RWPE1 (cell line): ENCODE data around the gene GNL3.

Source experiments
- CTCF ChIA-PET: fragments of 350-600 bp; sonication (Branson Sonifier 250); formaldehyde crosslinking; extraction: SDS; loops from one replicate; lab custom pipeline; 2021; lab: Yijun Ruan, JAX
- POLR2A ChIA-PET: fragments of 400-600 bp; formaldehyde crosslinking; extraction: SDS; loops from one replicate; lab custom pipeline; 2020; ENCODE audit warnings: antibody characterized with exemption; ENCODE audit not compliant: low non-redundant PET; lab: Yijun Ruan, JAX
- DNase-seq: peaks from one replicate; pipeline ENCODE4 v3.0.0; 2012; ENCODE audit warnings: low spot score
- H3K27ac ChIP-seq: fragments of 450-650 bp; 2 replicates; pipeline ENCODE4 v1.5.1; 2017
- TF ChIP-seq, protein P1 (sequence below): fragments of 450-650 bp; conservative IDR thresholded peaks from 2 replicates; pipeline ENCODE4 v1.5.1; 2017; ENCODE audit warnings: low read depth, mild to moderate bottlenecking

The GNL3 gene

DNA sequence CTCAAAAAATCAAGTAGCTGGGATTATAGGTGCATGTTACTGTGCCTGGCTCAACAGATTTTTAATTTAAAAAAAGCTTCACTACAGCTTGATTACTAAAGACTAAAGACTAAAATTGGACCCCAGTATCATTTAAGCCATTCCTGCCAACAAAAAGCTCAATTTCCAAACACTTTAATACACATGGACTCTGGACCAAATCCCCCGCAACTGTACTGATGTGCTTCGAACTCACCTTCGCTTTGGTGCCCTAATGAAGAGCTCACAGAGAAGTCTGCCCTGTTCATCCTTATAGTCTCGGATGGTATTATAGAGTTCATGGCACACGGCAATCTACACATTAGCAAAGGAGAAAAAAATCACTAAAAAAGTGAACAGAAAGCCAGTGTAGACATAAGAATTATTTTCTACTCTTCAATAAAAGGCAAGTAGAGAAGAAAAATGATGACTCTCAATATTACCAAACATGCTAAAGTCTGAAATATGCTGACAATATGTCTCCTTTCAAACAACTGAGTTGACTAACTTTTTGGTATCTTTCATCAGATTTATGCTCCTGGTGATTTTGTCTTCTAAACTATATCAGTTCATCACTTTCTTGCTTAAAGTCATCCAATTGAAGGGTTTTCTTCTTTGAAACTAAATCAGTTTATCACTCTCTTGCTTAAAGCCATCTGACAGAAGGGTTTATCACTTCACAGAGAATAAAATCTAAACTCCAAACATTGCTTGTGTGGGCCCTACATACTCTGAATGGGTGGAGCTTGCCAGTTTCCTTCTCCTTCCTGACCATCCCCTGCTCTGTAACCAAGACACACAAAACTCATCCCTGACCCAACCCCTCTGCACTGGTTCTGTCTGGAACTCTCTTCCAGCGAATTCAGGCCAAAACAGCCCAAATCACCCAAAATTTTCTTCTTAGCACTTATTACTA is 7.3 kb upstream of the GNL3 start:
- CTCF ChIA-PET, result no interaction called here
- DNase-seq, result no peak
- POLR2A ChIA-PET, result no interaction called here
- H3K27ac ChIP-seq, result no peak overlapping the region
- TF ChIP-seq, protein P1, sequence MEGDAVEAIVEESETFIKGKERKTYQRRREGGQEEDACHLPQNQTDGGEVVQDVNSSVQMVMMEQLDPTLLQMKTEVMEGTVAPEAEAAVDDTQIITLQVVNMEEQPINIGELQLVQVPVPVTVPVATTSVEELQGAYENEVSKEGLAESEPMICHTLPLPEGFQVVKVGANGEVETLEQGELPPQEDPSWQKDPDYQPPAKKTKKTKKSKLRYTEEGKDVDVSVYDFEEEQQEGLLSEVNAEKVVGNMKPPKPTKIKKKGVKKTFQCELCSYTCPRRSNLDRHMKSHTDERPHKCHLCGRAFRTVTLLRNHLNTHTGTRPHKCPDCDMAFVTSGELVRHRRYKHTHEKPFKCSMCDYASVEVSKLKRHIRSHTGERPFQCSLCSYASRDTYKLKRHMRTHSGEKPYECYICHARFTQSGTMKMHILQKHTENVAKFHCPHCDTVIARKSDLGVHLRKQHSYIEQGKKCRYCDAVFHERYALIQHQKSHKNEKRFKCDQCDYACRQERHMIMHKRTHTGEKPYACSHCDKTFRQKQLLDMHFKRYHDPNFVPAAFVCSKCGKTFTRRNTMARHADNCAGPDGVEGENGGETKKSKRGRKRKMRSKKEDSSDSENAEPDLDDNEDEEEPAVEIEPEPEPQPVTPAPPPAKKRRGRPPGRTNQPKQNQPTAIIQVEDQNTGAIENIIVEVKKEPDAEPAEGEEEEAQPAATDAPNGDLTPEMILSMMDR, result no peak

DNA sequence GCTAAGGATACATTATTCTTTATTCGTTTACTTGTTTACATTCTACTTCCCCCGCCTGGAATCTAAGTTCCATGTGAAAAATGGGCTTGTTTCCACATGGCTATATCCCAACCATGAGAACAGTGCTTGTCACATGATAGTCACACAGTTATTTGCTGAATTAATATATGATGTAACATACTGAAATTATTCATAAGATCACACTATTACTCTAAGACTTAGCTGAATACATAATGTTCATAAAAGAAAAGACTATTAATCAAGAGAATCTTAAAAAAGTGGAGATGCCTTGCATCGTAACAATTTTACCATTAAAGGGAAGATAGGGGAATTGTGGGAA is 6.7 kb upstream of the GNL3 start:
- no peak overlapping the region for H3K27ac ChIP-seq
- POLR2A ChIA-PET, result no interaction called here

DNA sequence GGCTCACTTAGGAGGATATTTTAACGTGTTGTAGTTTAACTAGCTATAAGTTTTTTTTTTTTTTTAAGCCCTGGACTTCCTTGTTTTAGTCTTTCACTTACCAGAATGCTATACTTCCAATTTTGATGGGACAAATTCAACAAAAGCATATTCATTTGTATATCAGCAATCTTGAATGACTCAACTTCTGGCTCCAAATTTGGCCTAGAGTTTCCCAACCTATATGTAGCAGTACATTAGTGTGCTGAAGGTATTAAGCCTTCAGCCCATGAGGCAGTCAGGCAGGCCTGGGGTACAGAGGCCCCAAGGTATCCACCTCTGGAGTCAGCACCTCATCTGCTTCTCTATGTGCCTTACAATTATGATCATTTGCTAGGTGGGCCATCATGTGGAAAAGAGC is 6.0 kb upstream of the GNL3 start:
- CTCF ChIA-PET, result no interaction called here
- POLR2A ChIA-PET, result no interaction called here

More for the DNA sequence above, 6.7 kb upstream of the GNL3 start:
- TF ChIP-seq, protein P1, result no peak
- DNase-seq, result no peak
- CTCF ChIA-PET, result no interaction called here

DNA sequence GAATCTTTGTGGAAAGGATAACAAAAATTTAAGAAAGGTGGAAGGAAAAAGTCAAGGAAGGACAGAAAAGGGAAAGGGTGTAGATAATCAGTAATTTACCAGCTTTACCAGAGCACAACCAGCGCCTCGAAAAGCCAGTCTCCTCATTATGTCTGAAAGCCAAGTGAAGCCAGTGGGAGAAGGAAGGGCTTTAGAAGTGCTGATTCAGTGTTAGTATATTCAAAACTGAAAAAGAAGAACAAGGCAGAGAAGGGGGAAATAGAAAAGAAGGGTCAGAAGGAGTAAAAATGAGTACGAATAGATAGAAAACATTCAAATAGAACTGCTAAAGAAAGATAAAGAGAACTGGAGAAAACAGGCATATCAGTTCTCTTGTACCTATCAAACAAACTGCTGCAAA is 4.2 kb upstream of the GNL3 start:
- H3K27ac ChIP-seq, result no peak overlapping the region
- ChIA-PET CTCF (no interaction called here), POLR2A (no interaction called here)
- TF ChIP-seq, protein P1, result no peak
- no peak for DNase-seq

More for the DNA sequence above, 6.0 kb upstream of the GNL3 start:
- H3K27ac ChIP-seq, result no peak overlapping the region
- TF ChIP-seq, protein P1, result no peak
- DNase-seq, result no peak

DNA sequence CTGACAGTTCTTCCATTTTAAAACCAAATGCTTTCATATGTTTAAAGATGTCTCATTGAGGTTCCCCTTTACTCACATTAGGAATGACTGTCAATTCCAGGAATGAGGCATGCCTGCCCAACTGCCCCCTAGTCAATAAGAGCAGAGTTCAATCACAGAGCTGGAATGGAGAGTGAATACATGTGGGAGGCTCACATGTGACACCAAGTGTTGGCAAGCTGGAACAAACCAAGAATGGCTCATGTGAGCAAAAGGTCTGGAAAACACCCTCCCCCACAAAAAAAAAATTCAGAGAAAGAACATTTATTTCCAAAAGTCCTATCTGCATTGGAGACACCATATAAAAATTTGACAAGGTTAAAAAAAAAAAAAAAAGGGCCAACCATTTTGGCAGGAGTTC is 3.8 kb upstream of the GNL3 start:
- DNase-seq, result no peak
- ChIA-PET POLR2A (no interaction called here), CTCF (no interaction called here)
- no peak overlapping the region for H3K27ac ChIP-seq
- TF ChIP-seq, protein P1, result no peak; the same call in 1 of the 2 replicates

DNA sequence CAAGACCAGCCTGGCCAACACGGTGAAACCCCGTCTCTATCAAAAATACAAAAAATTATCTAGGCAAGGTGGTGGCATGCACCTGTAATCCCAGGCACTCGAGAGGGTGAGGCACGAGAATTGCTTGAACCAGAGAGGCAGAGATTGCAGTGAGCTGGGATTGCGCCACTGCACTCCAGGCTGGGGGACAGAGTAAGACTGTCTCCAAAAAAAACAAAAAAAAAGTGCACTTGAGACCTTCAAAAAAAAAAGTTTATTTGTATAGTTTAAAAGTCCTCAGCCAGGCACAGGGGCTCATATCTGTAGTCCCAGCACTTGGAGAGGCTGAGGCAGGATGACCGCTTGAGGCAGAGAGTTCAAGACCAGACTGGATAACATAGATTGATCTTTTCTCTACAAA is 2.2 kb upstream of the GNL3 start:
- ChIA-PET POLR2A (no interaction called here), CTCF (no interaction called here)
- H3K27ac ChIP-seq, result peak overlapping the region; percentile 40
- DNase-seq, result no peak
- TF ChIP-seq, protein P1, result no peak
